Measurements from ENCODE around the gene ICAM3.

The ICAM3 gene

DNA sequence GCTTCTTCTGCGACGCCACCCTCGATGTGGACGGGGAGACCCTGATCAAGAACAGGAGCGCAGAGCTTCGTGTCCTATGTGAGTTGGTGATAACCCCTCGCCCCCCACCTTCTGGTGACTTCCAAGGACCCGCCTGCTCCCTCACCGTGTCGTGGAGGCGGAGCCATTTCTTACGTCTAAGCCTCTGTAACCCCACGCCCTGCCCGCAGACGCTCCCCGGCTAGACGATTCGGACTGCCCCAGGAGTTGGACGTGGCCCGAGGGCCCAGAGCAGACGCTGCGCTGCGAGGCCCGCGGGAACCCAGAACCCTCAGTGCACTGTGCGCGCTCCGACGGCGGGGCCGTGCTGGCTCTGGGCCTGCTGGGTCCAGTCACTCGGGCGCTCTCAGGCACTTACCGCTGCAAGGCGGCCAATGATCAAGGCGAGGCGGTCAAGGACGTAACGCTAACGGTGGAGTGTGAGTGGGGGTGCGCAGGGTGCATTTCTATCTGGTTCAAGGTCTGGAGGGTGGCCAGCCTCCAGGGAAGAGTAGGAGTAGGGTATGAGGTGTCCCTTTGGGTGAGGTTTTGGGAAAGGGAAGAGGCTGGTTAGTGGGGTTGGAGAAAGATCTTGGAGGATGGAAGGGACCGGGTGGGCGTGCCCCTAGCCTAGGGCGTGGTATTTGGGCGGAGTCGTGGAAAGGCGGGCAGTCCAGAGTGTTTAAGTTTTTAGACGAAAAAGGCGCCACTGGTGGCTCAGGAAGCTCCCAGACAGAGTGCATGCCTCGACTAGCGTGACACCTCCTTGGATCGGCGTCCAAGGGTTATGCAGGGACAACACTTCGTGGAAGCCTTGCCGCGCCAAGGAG lies 46.4 kb downstream of the ICAM3 start:
- DNase-seq (ENCODE audit: extremely low spot score) = no peak
- TF ChIP-seq TARDBP (IDR thresholded peaks at IDR 0.05) = no peak
- no peak for TF ChIP-seq FOXK2 (IDR thresholded peaks at IDR 0.05)
- TF ChIP-seq CTBP1 (IDR thresholded peaks at IDR 0.05; ENCODE audit: borderline replicate concordance) = no peak
- TF ChIP-seq ELF4 (IDR thresholded peaks at IDR 0.05) = no peak
- no peak for TF ChIP-seq ZNF384 (IDR thresholded peaks at IDR 0.05)
- TF ChIP-seq FOXM1 (IDR thresholded peaks at IDR 0.05; ENCODE audit: borderline replicate concordance) = no peak
- no peak for TF ChIP-seq SUZ12 (IDR thresholded peaks at IDR 0.05)
- TF ChIP-seq, protein P1, sequence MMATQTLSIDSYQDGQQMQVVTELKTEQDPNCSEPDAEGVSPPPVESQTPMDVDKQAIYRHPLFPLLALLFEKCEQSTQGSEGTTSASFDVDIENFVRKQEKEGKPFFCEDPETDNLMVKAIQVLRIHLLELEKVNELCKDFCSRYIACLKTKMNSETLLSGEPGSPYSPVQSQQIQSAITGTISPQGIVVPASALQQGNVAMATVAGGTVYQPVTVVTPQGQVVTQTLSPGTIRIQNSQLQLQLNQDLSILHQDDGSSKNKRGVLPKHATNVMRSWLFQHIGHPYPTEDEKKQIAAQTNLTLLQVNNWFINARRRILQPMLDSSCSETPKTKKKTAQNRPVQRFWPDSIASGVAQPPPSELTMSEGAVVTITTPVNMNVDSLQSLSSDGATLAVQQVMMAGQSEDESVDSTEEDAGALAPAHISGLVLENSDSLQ (IDR thresholded peaks at IDR 0.05) = no peak
- no peak for TF ChIP-seq LEF1 (IDR thresholded peaks at IDR 0.05; ENCODE audit: borderline replicate concordance)
- TF ChIP-seq BHLHE40 (IDR thresholded peaks at IDR 0.05; ENCODE audit: borderline replicate concordance) = no peak
- no peak for TF ChIP-seq ARNT (IDR thresholded peaks at IDR 0.05)
- no peak for TF ChIP-seq L3MBTL2 (conservative IDR thresholded peaks at IDR 0.05)
- TF ChIP-seq FOXA1 (IDR thresholded peaks at IDR 0.05) = no peak
- no peak for TF ChIP-seq NFRKB (IDR thresholded peaks at IDR 0.05)
- TF ChIP-seq SP1 (IDR thresholded peaks at IDR 0.05) = no peak
- no peak for TF ChIP-seq HDGF (IDR thresholded peaks at IDR 0.05; ENCODE audit: borderline replicate concordance)
- CTCF ChIA-PET = interaction anchor here (0.7 to 1.2 kb wide), 2 partner anchors 13 to 96 kb away, joined by 3 read pairs; no protein-coding TSS in a partner anchor
- POLR2A ChIA-PET = interaction anchor here (1.1 to 1.7 kb wide), 3 partner anchors 24 to 88 kb away, joined by 3 to 10 read pairs (median 4); partner anchors contain the start of genes RAVER1 and TYK2

DNA sequence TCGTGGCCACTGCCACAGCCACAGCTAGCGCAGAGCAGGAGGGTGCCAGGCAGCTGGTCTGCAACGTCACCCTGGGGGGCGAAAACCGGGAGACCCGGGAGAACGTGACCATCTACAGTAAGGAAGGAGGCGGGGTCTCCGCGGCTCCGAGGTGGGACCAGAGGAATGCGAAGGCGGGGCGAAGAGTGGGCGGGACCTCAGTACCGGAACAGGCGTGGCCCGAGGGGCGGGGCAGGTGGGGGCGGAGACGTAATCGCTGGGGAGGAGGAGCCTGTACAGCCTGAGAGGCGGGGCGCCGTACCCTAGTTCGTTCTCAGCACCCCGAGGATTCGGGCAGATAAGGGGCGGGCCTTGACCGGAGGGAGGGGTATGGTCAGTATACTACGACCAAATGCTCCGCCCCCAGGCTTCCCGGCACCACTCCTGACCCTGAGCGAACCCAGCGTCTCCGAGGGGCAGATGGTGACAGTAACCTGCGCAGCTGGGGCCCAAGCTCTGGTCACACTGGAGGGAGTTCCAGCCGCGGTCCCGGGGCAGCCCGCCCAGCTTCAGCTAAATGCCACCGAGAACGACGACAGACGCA lies 47.1 kb downstream of the ICAM3 start:
- ChIA-PET CTCF (interaction anchor here (0.7 to 1.2 kb wide), 3 partner anchors 12 to 96 kb away, joined by 3 to 5 read pairs (median 3); no protein-coding TSS in a partner anchor), POLR2A (interaction anchor here (1.1 to 1.7 kb wide), 4 partner anchors 23 to 88 kb away, joined by 3 to 10 read pairs (median 4); partner anchors contain the start of genes FDX2, RAVER1 and TYK2)

DNA sequence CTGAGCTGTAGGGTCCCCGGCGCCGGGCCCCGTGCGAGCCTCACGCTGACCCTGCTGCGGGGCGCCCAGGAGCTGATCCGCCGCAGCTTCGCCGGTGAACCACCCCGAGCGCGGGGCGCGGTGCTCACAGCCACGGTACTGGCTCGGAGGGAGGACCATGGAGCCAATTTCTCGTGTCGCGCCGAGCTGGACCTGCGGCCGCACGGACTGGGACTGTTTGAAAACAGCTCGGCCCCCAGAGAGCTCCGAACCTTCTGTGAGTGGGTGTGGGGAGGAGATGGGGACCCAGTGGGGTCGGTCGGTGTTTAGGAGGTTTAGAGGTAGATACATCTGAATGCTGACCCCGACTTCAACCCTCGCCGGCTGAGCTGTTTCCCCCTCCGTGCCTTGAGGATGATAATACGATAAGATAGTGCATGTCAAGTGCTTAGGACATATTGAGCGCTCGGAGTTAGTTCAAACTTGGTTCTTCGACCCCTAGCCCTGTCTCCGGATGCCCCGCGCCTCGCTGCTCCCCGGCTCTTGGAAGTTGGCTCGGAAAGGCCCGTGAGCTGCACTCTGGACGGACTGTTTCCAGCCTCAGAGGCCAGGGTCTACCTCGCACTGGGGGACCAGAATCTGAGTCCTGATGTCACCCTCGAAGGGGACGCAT lies 47.7 kb downstream of the ICAM3 start:
- TF ChIP-seq ZNF384 (IDR thresholded peaks at IDR 0.05) (no peak), SUZ12 (IDR thresholded peaks at IDR 0.05) (no peak), L3MBTL2 (conservative IDR thresholded peaks at IDR 0.05) (no peak; the same call in none of the 2 replicates), ELF4 (IDR thresholded peaks at IDR 0.05) (no peak), CTBP1 (IDR thresholded peaks at IDR 0.05; ENCODE audit: borderline replicate concordance) (no peak), LEF1 (IDR thresholded peaks at IDR 0.05; ENCODE audit: borderline replicate concordance) (no peak), HDGF (IDR thresholded peaks at IDR 0.05; ENCODE audit: borderline replicate concordance) (no peak), FOXA1 (IDR thresholded peaks at IDR 0.05) (no peak), TARDBP (IDR thresholded peaks at IDR 0.05) (no peak), SP1 (IDR thresholded peaks at IDR 0.05) (no peak), BHLHE40 (IDR thresholded peaks at IDR 0.05; ENCODE audit: borderline replicate concordance) (no peak), FOXM1 (IDR thresholded peaks at IDR 0.05; ENCODE audit: borderline replicate concordance) (no peak)
- TF ChIP-seq, protein P1 (IDR thresholded peaks at IDR 0.05) = no peak
- CTCF ChIA-PET = interaction anchor here (0.6 to 1.2 kb wide), 4 partner anchors 12 to 121 kb away, joined by 3 to 5 read pairs (median 3); no protein-coding TSS in a partner anchor
- POLR2A ChIA-PET = interaction anchor here (0.7 to 1.7 kb wide), 7 partner anchors 14 to 346 kb away, joined by 3 to 10 read pairs (median 4); partner anchors contain the start of genes DNMT1, FDX2, RAVER1 and TYK2
- no peak for DNase-seq (ENCODE audit: extremely low spot score)

More for the DNA sequence above, 47.1 kb downstream of the ICAM3 start:
- peak; percentile 92 for DNase-seq (ENCODE audit: extremely low spot score)
- no peak for TF ChIP-seq HDGF (IDR thresholded peaks at IDR 0.05; ENCODE audit: borderline replicate concordance)
- TF ChIP-seq ELF4 (IDR thresholded peaks at IDR 0.05) = no peak
- no peak for TF ChIP-seq LEF1 (IDR thresholded peaks at IDR 0.05; ENCODE audit: borderline replicate concordance)
- TF ChIP-seq TARDBP (IDR thresholded peaks at IDR 0.05) = no peak
- no peak for TF ChIP-seq L3MBTL2 (conservative IDR thresholded peaks at IDR 0.05)
- no peak for TF ChIP-seq NFRKB (IDR thresholded peaks at IDR 0.05)
- no peak for TF ChIP-seq ARNT (IDR thresholded peaks at IDR 0.05)
- no peak for TF ChIP-seq FOXK2 (IDR thresholded peaks at IDR 0.05)
- TF ChIP-seq SUZ12 (IDR thresholded peaks at IDR 0.05) = no peak
- TF ChIP-seq FOXM1 (IDR thresholded peaks at IDR 0.05; ENCODE audit: borderline replicate concordance) = no peak
- TF ChIP-seq CTBP1 (IDR thresholded peaks at IDR 0.05; ENCODE audit: borderline replicate concordance) = no peak
- TF ChIP-seq BHLHE40 (IDR thresholded peaks at IDR 0.05; ENCODE audit: borderline replicate concordance) = no peak
- no peak for TF ChIP-seq SP1 (IDR thresholded peaks at IDR 0.05)
- TF ChIP-seq FOXA1 (IDR thresholded peaks at IDR 0.05) = no peak

DNA sequence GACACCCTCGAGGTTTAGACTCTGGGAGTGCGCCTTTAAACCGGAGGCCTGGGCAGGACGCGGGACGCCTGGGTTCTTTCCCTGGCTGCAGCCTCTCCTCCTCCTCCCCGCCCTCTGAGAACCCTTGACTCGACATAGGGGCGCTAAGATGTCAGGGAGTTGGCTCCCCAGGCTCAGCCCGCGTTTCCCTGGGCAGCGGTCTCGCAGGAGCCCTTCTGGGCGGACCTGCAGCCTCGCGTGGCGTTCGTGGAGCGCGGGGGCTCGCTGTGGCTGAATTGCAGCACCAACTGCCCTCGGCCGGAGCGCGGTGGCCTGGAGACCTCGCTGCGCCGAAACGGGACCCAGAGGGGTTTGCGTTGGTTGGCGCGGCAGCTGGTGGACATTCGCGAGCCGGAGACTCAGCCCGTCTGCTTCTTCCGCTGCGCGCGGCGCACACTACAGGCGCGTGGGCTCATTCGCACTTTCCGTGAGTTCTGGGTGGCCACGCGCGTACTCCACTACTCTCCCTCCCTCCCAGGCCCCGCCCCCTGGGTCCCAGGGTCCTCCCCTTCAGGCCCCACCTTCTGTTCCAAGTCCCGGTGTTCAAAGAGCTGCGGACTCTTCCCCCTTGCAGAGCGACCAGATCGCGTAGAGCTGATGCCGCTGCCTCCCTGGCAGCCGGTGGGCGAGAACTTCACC lies 48.4 kb downstream of the ICAM3 start:
- TF ChIP-seq FOXK2 (IDR thresholded peaks at IDR 0.05) (no peak), L3MBTL2 (conservative IDR thresholded peaks at IDR 0.05) (no peak), ARNT (IDR thresholded peaks at IDR 0.05) (no peak), HDGF (IDR thresholded peaks at IDR 0.05; ENCODE audit: borderline replicate concordance) (no peak), ELF4 (IDR thresholded peaks at IDR 0.05) (no peak), FOXM1 (IDR thresholded peaks at IDR 0.05; ENCODE audit: borderline replicate concordance) (no peak), CTBP1 (IDR thresholded peaks at IDR 0.05; ENCODE audit: borderline replicate concordance) (no peak), ZNF384 (IDR thresholded peaks at IDR 0.05) (no peak), NFRKB (IDR thresholded peaks at IDR 0.05) (no peak), FOXA1 (IDR thresholded peaks at IDR 0.05) (no peak), TARDBP (IDR thresholded peaks at IDR 0.05) (no peak), SP1 (IDR thresholded peaks at IDR 0.05) (no peak), LEF1 (IDR thresholded peaks at IDR 0.05; ENCODE audit: borderline replicate concordance) (no peak), SUZ12 (IDR thresholded peaks at IDR 0.05) (no peak), BHLHE40 (IDR thresholded peaks at IDR 0.05; ENCODE audit: borderline replicate concordance) (no peak)
- TF ChIP-seq, protein P1 (IDR thresholded peaks at IDR 0.05) = no peak
- CTCF ChIA-PET = interaction anchor here (0.6 to 1.0 kb wide), 2 partner anchors 22 to 120 kb away, joined by 3 to 5 read pairs; no protein-coding TSS in a partner anchor
- POLR2A ChIA-PET = interaction anchor here (0.7 to 4.3 kb wide), 7 partner anchors 14 to 345 kb away, joined by 3 to 41 read pairs (median 4); partner anchors contain the start of genes DNMT1, FDX2 and RAVER1
- peak; percentile 64 for DNase-seq (ENCODE audit: extremely low spot score)

Data from HEK293T (cell line).